ENCODE measurements around the gene FGD5.

Gene FGD5

DNA sequence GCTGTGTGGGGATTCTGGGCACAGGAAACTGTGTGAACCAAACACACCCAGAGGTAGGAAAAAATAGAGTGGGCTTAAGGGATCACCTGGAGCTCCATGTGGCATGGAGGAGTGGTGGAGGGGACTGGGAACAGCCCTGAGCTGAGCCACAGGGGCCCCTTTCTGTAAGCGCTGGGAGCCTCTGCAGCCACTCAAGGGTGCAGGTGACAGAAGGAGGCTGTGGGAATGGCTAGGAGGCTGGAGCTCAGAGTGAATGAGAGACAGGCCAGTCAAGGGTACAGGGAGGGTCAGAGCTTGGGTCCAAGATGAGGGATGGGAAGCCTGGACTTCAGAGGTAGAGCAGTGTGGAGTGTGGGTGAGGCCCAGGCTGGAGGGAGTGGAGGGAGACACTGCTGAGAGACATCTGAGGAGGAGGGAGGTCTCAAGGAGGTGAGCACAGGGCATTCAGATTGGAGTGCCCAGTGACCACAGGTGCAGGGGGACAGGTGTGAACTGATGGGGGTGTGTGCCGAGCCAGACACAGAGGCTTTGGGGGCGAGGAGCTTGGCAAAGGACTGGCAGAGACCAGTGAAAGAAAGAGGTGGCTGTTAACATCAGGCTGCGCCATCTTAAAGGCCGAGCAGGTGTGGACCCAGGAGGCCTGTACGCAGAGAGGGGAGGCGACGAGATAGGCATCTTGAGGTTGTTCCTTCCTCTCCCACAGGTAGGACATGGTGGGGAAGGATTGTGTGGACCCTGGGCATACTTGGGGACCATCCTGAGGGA is 56.8 kb downstream of the FGD5 start:
- H3K9ac ChIP-seq (ENCODE audit: low read length), result no peak overlapping the region
- H3K27me3 ChIP-seq (ENCODE audit: control insufficient read depth, insufficient read depth, low read length), result no peaks in the 10 kb centered on the region
- H3K4me1 ChIP-seq (ENCODE audit: control insufficient read depth, low read depth, low read length), result peaks cover 7% of the 10 kb centered on the region
- no peaks in the 10 kb centered on the region for H3K9me3 ChIP-seq (ENCODE audit: control insufficient read depth, low read depth, low read length)
- H3K36me3 ChIP-seq (ENCODE audit: control insufficient read depth, low read depth, low read length), result no peaks in the 10 kb centered on the region
- no peak overlapping the region for H3K4me3 ChIP-seq (ENCODE audit: low read length)
- no peak overlapping the region for H3K27ac ChIP-seq (ENCODE audit: low read length)

DNA sequence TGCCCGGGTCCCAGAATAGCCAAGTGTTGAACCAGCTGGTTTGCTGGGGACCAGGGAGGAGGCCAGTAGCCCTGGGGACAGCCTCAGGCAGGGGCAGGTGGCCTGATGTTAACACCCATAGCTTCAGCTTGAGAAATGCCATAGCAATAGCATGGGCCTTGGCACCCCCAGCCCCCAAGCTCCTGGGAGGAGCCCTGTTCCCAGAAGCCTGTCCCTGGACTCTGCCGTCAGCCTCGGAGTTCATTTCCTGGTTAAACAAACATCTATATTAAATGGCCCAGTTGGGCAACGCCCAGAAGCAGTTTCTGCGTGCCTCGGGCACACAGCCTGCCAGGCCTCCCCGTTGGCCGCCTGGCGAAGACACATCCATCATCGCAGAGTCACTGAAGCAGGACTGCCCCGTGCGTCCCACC is 58.2 kb downstream of the FGD5 start:
- Histone ChIP-seq H3K27ac (ENCODE audit: low read length) (no peak overlapping the region), H3K9me3 (ENCODE audit: control insufficient read depth, low read depth, low read length) (no peaks in the 10 kb centered on the region), H3K4me1 (ENCODE audit: control insufficient read depth, low read depth, low read length) (peaks cover 7% of the 10 kb centered on the region), H3K4me3 (ENCODE audit: low read length) (no peak overlapping the region), H3K9ac (ENCODE audit: low read length) (no peak overlapping the region), H3K36me3 (ENCODE audit: control insufficient read depth, low read depth, low read length) (no peaks in the 10 kb centered on the region), H3K27me3 (ENCODE audit: control insufficient read depth, insufficient read depth, low read length) (no peaks in the 10 kb centered on the region)

DNA sequence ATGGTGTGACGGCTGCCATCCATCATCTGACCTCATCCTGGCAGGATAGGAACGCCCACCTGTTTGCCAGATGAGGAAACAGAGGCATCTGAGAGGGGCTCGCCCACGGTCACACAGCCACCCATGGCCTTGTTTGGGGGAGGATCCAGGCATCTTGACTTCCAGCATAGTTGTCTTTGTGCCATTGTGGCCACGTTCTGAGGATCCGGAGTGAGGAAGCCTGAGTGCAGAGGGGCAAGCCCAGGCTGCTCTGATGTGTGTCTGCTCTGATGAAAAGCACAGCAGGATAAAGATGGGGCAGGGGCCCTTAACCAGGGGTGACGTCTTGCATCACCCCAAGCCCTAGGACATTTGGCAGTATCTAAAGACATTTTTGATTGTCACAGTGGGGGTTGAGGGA is 58.7 kb downstream of the FGD5 start:
- H3K27me3 ChIP-seq (ENCODE audit: control insufficient read depth, insufficient read depth, low read length), result no peaks in the 10 kb centered on the region
- no peaks in the 10 kb centered on the region for H3K9me3 ChIP-seq (ENCODE audit: control insufficient read depth, low read depth, low read length)
- H3K36me3 ChIP-seq (ENCODE audit: control insufficient read depth, low read depth, low read length), result no peaks in the 10 kb centered on the region
- no peak overlapping the region for H3K9ac ChIP-seq (ENCODE audit: low read length)
- no peak overlapping the region for H3K27ac ChIP-seq (ENCODE audit: low read length)
- H3K4me3 ChIP-seq (ENCODE audit: low read length), result no peak overlapping the region
- peaks cover 7% of the 10 kb centered on the region for H3K4me1 ChIP-seq (ENCODE audit: control insufficient read depth, low read depth, low read length)

DNA sequence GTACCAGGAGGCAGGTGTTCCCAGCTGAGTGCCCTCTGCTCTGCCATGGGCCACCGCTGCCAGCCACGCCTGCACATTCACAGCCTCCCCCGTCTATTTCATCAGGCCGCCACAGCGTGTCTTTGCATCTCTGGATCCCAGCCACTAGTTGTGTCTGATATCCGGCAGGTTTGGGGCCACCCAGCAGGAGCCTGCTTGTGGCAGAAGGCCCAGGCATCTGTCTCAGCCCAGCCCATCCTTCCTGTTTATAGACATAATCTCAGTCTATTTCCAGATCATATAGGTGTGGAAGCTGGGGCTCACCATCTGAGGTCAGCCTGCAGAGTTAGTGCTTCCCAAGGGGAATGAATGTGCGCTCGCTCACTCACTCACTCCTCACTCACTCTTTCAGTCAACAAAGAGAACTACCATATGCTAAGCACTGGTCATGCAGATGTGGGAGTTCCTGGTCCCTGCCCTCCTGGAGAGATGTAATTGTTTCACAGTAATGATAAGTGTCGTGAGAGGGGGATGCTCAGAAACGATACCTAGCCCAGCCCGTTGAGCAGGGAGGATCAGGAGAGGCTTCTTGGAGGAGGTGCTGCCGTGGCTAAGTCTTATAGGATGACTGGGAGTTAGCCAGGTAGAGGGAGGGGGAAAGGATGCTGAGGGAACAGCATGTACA is 60.6 kb downstream of the FGD5 start:
- H3K4me3 ChIP-seq (ENCODE audit: low read length), result no peak overlapping the region
- H3K9ac ChIP-seq (ENCODE audit: low read length), result no peak overlapping the region
- no peak overlapping the region for H3K27ac ChIP-seq (ENCODE audit: low read length)
- no peaks in the 10 kb centered on the region for H3K27me3 ChIP-seq (ENCODE audit: control insufficient read depth, insufficient read depth, low read length)
- H3K4me1 ChIP-seq (ENCODE audit: control insufficient read depth, low read depth, low read length), result peaks cover 7% of the 10 kb centered on the region
- no peaks in the 10 kb centered on the region for H3K9me3 ChIP-seq (ENCODE audit: control insufficient read depth, low read depth, low read length)
- H3K36me3 ChIP-seq (ENCODE audit: control insufficient read depth, low read depth, low read length), result no peaks in the 10 kb centered on the region

DNA sequence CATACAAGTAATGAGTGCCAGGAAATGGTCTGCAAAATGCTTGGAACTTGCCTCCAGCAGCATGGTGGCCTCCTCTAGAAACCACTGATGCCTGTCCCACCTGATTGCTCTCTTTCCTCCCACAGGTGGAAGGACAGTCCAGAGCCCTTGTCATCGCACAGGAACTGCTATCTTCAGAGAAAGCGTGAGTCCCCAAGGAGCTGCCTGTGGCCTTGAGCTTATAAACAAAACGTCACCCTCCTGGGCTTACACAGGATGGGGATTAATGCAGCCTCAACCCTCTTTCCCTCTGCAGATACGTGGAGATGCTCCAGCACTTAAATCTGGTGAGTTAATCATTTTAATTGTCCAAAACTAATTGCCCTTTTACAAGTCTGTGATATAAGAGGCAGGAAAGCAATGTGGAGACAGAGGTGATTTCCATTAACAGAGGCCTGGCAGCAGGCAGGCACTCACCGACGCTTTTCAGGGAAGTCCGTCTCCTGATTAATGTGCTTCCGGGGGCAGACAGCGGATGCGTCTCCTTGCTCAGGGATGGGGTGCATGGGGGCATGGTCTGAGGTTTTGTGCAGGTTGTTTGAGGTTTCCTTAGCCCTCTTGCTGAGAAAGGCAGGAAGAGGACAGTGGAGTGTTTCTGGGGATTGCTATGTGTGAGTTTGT is 61.8 kb downstream of the FGD5 start:
- peaks cover 7% of the 10 kb centered on the region for H3K4me1 ChIP-seq (ENCODE audit: control insufficient read depth, low read depth, low read length)
- no peak overlapping the region for H3K27ac ChIP-seq (ENCODE audit: low read length)
- H3K27me3 ChIP-seq (ENCODE audit: control insufficient read depth, insufficient read depth, low read length), result no peaks in the 10 kb centered on the region
- no peaks in the 10 kb centered on the region for H3K36me3 ChIP-seq (ENCODE audit: control insufficient read depth, low read depth, low read length)
- H3K9ac ChIP-seq (ENCODE audit: low read length), result no peak overlapping the region
- H3K9me3 ChIP-seq (ENCODE audit: control insufficient read depth, low read depth, low read length), result no peaks in the 10 kb centered on the region
- H3K4me3 ChIP-seq (ENCODE audit: low read length), result no peak overlapping the region

DNA sequence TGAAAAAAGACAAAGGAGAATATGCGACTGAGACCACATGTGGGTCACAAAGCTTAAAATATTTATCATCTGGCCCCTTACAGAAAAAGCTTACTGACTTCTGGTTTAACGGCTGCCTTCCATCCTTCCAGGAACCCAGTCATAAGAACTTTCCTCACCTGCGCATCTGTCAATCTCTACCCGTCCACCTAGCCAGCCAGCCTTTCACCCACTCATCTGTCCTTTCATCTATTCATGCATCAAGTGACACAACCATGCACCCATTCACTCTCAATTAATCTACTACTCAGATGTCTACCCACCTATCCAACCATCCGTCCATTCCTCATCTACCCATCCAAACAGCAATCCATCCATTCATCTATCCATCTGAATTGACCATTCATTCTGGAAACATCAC is 64.5 kb downstream of the FGD5 start:
- Histone ChIP-seq H3K36me3 (ENCODE audit: control insufficient read depth, low read depth, low read length) (no peaks in the 10 kb centered on the region), H3K27ac (ENCODE audit: low read length) (no peak overlapping the region), H3K4me3 (ENCODE audit: low read length) (no peak overlapping the region), H3K9me3 (ENCODE audit: control insufficient read depth, low read depth, low read length) (no peaks in the 10 kb centered on the region), H3K9ac (ENCODE audit: low read length) (no peak overlapping the region), H3K27me3 (ENCODE audit: control insufficient read depth, insufficient read depth, low read length) (no peaks in the 10 kb centered on the region), H3K4me1 (ENCODE audit: control insufficient read depth, low read depth, low read length) (peaks cover 7% of the 10 kb centered on the region)

DNA sequence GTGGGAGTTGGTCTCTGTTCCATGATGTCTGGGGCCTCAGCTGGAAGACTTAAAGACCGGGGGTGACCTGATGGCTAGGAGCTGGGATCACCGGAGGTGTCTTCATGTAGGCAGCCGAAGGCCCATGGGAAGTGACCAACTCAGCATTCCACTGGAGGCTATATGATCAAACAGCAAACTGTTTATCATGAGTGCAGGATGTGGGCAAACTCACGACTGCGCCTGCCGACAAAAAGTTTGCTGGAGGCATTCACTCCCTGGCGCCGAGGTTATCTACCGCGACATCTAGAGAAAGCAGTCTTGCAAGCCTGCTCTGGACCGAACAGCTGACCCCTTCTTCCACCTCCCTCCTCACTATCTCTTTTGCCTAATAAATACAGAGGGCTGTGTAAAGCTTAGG is 65.9 kb downstream of the FGD5 start:
- H3K36me3 ChIP-seq (ENCODE audit: control insufficient read depth, low read depth, low read length), result no peaks in the 10 kb centered on the region
- peaks cover 1% of the 10 kb centered on the region for H3K4me1 ChIP-seq (ENCODE audit: control insufficient read depth, low read depth, low read length)
- H3K27ac ChIP-seq (ENCODE audit: low read length), result no peak overlapping the region
- H3K4me3 ChIP-seq (ENCODE audit: low read length), result no peak overlapping the region
- no peak overlapping the region for H3K9ac ChIP-seq (ENCODE audit: low read length)
- no peaks in the 10 kb centered on the region for H3K27me3 ChIP-seq (ENCODE audit: control insufficient read depth, insufficient read depth, low read length)
- no peaks in the 10 kb centered on the region for H3K9me3 ChIP-seq (ENCODE audit: control insufficient read depth, low read depth, low read length)

DNA sequence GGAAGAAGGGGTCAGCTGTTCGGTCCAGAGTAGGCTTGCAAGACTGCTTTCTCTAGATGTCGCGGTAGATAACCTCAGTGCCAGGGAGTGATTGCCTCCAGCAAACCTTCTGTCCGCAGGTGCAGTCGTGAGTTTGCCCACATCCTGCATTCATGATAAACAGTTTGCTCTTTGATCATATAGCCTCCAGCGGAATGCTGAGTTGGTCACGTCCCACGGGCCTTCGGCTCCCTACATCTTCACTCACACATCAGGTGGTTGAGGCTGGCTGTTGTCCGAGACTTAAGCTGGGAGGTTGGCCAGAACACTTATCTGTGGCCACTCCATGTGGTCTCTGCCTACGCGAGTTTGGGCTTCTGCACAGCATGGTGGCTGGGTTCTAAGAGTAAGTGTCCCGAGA is 66.5 kb downstream of the FGD5 start:
- Histone ChIP-seq H3K36me3 (ENCODE audit: control insufficient read depth, low read depth, low read length) (no peaks in the 10 kb centered on the region), H3K9ac (ENCODE audit: low read length) (no peak overlapping the region), H3K4me1 (ENCODE audit: control insufficient read depth, low read depth, low read length) (no peaks in the 10 kb centered on the region), H3K27me3 (ENCODE audit: control insufficient read depth, insufficient read depth, low read length) (no peaks in the 10 kb centered on the region), H3K9me3 (ENCODE audit: control insufficient read depth, low read depth, low read length) (no peaks in the 10 kb centered on the region), H3K27ac (ENCODE audit: low read length) (no peak overlapping the region), H3K4me3 (ENCODE audit: low read length) (no peak overlapping the region)

DNA sequence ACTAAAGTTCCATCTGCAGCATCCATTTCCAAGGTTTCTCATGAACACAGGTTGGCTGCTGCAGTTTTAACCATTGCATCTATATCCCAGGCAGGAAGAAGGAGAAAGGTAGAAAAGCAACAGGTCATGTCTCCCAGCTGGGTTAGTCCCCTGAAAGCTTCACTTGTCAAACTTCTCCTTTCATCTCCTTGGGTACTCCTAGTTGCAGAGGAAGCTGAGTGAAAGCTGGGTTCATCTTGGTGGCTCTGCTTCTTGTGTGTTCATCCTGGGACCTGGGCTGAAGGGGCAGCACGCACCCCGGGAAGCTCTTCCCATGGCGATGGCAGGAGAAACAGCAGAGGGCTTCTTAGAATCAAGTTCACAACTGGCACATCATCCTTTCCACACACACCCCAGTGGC is 67.3 kb downstream of the FGD5 start:
- Histone ChIP-seq H3K36me3 (ENCODE audit: control insufficient read depth, low read depth, low read length) (no peaks in the 10 kb centered on the region), H3K4me1 (ENCODE audit: control insufficient read depth, low read depth, low read length) (no peaks in the 10 kb centered on the region), H3K27ac (ENCODE audit: low read length) (no peak overlapping the region), H3K9me3 (ENCODE audit: control insufficient read depth, low read depth, low read length) (no peaks in the 10 kb centered on the region), H3K9ac (ENCODE audit: low read length) (no peak overlapping the region), H3K27me3 (ENCODE audit: control insufficient read depth, insufficient read depth, low read length) (no peaks in the 10 kb centered on the region), H3K4me3 (ENCODE audit: low read length) (no peak overlapping the region)

DNA sequence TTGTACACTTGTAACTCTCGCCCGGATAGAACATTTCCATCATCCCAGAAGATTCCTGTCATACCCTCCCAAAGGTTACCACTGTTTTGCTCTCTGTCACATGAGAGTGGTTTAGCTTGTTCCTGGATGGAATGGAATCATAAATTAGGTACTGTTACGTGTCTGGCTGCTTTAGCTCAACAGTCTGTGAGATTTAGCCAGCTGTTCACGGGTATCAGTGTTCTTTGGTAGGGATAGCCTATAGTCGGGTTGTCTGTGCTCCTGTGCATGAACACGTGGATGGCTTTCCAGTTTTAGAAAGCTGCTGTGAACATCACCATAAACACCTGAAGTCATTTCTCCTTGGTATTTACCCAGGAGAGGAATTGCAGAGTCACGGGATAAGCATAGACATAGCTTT is 70.4 kb downstream of the FGD5 start:
- H3K27me3 ChIP-seq (ENCODE audit: control insufficient read depth, insufficient read depth, low read length), result no peaks in the 10 kb centered on the region
- H3K9ac ChIP-seq (ENCODE audit: low read length), result no peak overlapping the region

DNA sequence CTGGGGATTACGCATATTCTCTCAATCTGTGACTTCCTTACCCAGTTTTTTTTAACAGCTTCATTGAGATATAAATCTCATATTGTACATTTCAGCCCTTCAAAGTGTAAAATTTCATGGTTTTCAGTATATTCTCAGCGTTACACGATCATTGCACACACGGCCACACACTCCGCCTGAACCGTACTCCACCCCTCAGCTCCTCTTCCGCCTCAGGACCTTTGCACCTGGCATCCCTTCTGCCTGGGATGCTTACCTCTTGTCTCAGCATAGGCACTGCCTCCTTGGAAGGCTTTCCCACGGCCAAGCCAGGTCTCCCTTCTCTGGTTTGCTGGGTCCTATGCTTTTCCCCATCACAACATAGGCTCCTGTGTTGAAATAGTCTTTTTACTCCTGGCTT is 71.2 kb downstream of the FGD5 start:
- Histone ChIP-seq H3K27ac (ENCODE audit: low read length) (no peak overlapping the region), H3K4me3 (ENCODE audit: low read length) (no peak overlapping the region), H3K9ac (ENCODE audit: low read length) (no peak overlapping the region), H3K4me1 (ENCODE audit: control insufficient read depth, low read depth, low read length) (no peaks in the 10 kb centered on the region), H3K36me3 (ENCODE audit: control insufficient read depth, low read depth, low read length) (no peaks in the 10 kb centered on the region), H3K27me3 (ENCODE audit: control insufficient read depth, insufficient read depth, low read length) (no peaks in the 10 kb centered on the region), H3K9me3 (ENCODE audit: control insufficient read depth, low read depth, low read length) (no peaks in the 10 kb centered on the region)

More for the DNA sequence above, 70.4 kb downstream of the FGD5 start:
- Histone ChIP-seq H3K27ac (ENCODE audit: low read length) (no peak overlapping the region), H3K4me3 (ENCODE audit: low read length) (no peak overlapping the region), H3K9me3 (ENCODE audit: control insufficient read depth, low read depth, low read length) (no peaks in the 10 kb centered on the region), H3K36me3 (ENCODE audit: control insufficient read depth, low read depth, low read length) (no peaks in the 10 kb centered on the region), H3K4me1 (ENCODE audit: control insufficient read depth, low read depth, low read length) (no peaks in the 10 kb centered on the region)

Data from iPS-18a (cell line).